IMR-90 (cell line): ENCODE data around the gene BRSK1.

Source experiments
- BHLHE40 ChIP-seq: fragments of 150-350 bp; IDR thresholded peaks from 2 replicates; pipeline ENCODE4 v1.6.1; 2016; ENCODE audit warnings: mild to moderate bottlenecking, low read depth, low read length
- CEBPB ChIP-seq: IDR thresholded peaks from 2 replicates; pipeline ENCODE4 v1.6.1; 2012; ENCODE audit warnings: low read depth, low read length, improper control_type of control experiment
- SMC3 ChIP-seq: fragments of 150-350 bp; IDR thresholded peaks from 2 replicates; pipeline ENCODE4 v1.6.1; 2016; ENCODE audit warnings: low read depth, mild to moderate bottlenecking, antibody characterized with exemption, low read length, moderate library complexity
- TF ChIP-seq, protein P1 (sequence below): conservative IDR thresholded peaks from 2 replicates; pipeline ENCODE4 v1.5.1; 2012; ENCODE audit warnings: mild to moderate bottlenecking, low read depth, low read length, improper control_type of control experiment

DNA sequence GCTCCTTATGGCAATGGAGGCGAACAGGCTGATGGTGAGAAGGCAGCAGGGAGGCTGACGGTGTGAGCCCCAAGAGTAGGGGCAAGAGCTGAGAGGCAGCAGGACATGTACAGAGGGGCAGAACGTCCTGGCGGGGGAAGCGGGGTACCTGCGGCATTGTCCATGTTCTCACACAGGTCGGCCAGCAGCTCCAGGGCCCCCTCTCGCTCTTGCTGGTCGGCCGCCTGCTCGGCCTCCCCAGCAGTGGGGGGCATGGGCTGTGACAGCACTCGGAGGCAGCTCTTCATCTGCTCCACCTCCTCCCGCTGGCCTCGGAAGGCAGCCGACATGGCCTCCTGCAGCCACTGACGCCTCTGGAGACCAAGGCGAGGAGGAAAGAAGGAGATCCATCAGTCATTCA, 6.3 kb upstream of the BRSK1 start:
- no peak for TF ChIP-seq SMC3
- TF ChIP-seq, protein P1, sequence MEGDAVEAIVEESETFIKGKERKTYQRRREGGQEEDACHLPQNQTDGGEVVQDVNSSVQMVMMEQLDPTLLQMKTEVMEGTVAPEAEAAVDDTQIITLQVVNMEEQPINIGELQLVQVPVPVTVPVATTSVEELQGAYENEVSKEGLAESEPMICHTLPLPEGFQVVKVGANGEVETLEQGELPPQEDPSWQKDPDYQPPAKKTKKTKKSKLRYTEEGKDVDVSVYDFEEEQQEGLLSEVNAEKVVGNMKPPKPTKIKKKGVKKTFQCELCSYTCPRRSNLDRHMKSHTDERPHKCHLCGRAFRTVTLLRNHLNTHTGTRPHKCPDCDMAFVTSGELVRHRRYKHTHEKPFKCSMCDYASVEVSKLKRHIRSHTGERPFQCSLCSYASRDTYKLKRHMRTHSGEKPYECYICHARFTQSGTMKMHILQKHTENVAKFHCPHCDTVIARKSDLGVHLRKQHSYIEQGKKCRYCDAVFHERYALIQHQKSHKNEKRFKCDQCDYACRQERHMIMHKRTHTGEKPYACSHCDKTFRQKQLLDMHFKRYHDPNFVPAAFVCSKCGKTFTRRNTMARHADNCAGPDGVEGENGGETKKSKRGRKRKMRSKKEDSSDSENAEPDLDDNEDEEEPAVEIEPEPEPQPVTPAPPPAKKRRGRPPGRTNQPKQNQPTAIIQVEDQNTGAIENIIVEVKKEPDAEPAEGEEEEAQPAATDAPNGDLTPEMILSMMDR, result no peak
- no peak for TF ChIP-seq BHLHE40
- TF ChIP-seq CEBPB, result no peak
